Measurements from ENCODE around the gene C5orf63. TPM values are rescaled to one million over a fixed set of nuclear protein-coding genes. Genes with fewer than 3 reads are reported as not detected.
A peak's percentile ranks its signal among the peaks of the same experiment; 100 is the strongest.
"Not testable (repeated sequence)": the region's sequence is repeated elsewhere in the genome, so short reads cannot be mapped to it uniquely, and the experiment has no call there.

The C5orf63 gene
- polyA plus RNA-seq, 6 donors from 2014 or later, result 7.7 to 17.5 (median 9.8) TPM

DNA sequence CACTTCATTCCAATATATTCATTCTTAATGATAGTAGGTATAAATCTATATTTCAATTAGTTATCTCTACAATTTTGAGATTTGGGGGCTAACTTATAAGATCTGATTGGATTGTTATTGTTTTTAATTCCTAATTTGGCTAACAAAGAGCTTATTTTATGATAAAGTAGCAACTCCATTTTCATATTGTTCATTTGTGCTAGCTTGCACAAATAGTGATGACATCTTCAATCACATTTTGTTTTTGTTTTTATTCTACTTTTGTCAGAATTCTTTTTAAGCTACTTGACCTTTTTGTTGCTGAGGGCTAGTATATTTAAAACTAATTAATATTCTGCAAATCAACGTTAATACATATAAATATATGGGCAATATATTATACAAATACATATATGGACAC lies 65.8 kb downstream of the C5orf63 start:
- ATAC-seq (ENCODE audit: low read depth in 2 of 2) (no peak), DNase-seq (no peak)
- H3K4me1 Mint-ChIP-seq, result peaks cover 32 to 82% (median 55%) of the 10 kb centered on the region in 3 donors
- no peak overlapping the region for H3K27ac Mint-ChIP-seq
- no peaks in the 10 kb centered on the region for H3K27me3 Mint-ChIP-seq
- peaks cover 4 to 13% of the 10 kb centered on the region in 2 donors for H3K36me3 Mint-ChIP-seq
- H3K4me3 Mint-ChIP-seq, result no peak overlapping the region
- no peaks in the 10 kb centered on the region for H3K9me3 Mint-ChIP-seq

DNA sequence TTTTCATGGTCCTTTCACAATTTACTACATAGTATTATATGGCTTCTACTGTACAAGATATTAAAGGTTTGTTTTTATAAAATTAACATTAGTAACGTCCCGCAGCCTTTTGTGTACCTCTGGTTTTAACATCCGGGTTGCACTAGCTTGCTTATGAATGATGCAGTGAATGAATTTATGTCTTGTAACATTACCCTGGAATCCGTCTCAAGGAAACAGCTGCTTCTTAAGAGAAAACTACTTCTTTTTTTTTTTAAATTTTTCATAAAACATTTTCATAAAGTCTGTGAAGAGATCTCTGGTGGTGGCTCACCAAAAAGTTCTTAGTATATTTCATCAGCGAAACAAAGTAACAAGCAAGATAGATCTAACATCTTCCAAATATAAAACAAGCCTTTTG lies 66.6 kb downstream of the C5orf63 start:
- Mint-ChIP-seq H3K36me3 (peaks cover 10 to 20% of the 10 kb centered on the region in 2 donors), H3K4me1 (peaks cover 39 to 80% (median 58%) of the 10 kb centered on the region in 3 donors), H3K27ac (peak overlapping the region in 4 of 6 donors; percentile 28 to 73 (median 46)), H3K9me3 (no peaks in the 10 kb centered on the region), H3K4me3 (peak overlapping the region in 3 of 8 donors; percentile 26 to 64 (median 35)), H3K27me3 (no peaks in the 10 kb centered on the region)
- DNase-seq (no peak), ATAC-seq (ENCODE audit: low read depth in 2 of 2) (no peak)

DNA sequence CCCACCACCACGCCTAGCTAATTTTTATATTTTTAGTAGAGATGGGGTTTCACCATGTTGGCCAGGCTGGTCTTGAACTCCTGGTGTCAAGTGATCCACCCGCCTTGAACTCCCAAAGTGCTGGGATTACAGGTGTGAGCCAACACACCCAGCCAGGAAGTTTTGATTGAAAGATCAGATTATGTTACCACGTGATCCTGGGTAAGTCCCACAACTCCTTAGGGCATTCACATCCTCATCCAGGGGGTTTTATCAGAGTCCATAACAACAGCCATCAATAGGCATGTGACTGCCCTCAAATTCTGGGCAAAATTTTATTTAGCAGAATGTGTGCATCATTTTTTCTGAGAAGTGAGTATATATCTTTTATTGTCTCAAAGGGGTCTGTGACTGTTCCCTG lies 68.0 kb downstream of the C5orf63 start:
- DNase-seq, H3K9me3 Mint-ChIP-seq, H3K27me3 Mint-ChIP-seq: not testable (repeated sequence)
- H3K27ac Mint-ChIP-seq, result peak overlapping the region in 3 of 6 donors; percentile 26 to 54 (median 44)
- peak overlapping the region in 2 of 8 donors; percentile 30 to 66 for H3K4me3 Mint-ChIP-seq
- peaks cover 40 to 75% (median 52%) of the 10 kb centered on the region in 3 donors for H3K4me1 Mint-ChIP-seq
- peak in 1 of 2 donors; percentile 37 for ATAC-seq (ENCODE audit: low read depth in 2 of 2)
- peaks cover 16 to 27% of the 10 kb centered on the region in 2 donors for H3K36me3 Mint-ChIP-seq

DNA sequence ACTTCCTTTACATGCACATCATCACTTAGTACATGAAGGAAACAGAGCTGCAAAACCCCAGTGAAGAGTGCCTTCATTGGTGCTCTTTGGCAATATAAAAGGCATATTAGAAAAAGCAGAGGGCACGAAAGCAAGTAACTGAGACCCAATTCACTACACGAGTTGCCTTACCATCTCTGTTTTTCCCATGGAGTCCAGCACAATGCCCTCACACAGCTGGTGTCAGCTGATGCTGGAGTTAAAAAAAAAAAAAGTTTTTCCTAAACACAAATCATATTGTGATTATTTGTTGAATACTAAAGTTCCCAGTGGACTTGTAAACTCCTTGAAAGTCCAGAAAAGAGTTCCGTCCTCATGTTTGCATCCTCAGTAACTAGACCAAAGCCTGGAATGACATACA lies 68.6 kb downstream of the C5orf63 start:
- peaks cover 42 to 74% (median 55%) of the 10 kb centered on the region in 3 donors for H3K4me1 Mint-ChIP-seq
- H3K4me3 Mint-ChIP-seq, result peak overlapping the region in 1 of 8 donors; percentile 49
- no peaks in the 10 kb centered on the region for H3K9me3 Mint-ChIP-seq
- peak overlapping the region in 1 of 6 donors; percentile 15 for H3K27ac Mint-ChIP-seq
- H3K36me3 Mint-ChIP-seq, result peaks cover 16 to 27% of the 10 kb centered on the region in 2 donors
- H3K27me3 Mint-ChIP-seq, result no peaks in the 10 kb centered on the region
- DNase-seq (no peak), ATAC-seq (ENCODE audit: low read depth in 2 of 2) (no peak)

DNA sequence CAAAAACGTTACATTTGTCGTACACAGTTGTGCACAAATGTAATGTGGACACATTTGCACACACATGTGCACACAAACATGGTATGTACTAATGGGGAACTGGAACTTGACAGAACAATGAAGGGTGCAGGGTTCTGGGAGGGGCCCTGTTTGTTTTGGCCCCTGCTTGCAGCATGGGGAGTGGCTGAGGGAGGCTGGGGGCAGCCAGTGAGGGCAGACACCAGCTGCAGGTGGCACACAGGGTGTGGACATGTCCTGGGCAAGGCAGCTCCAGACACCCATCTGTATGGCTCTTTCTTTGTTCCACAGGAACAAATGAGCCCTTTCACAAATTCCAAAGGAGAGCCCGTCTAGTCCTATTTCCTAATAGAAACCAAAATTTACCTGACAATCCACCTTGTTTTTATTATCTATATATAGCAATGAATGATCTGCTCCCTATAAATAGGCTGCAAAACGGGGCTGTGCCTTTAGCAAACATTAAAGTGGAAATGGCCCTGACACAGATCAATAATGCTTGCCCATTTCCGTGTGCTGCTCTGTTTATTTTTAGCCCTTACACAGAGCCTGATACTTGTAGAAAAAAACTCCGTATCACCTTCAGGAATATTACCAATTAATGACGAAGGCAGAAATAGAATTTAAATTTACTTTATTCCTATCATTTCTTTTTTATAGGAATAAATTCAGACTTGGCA lies 69.4 kb downstream of the C5orf63 start:
- DNase-seq (no peak), ATAC-seq (ENCODE audit: low read depth in 2 of 2) (no peak)
- H3K27me3 Mint-ChIP-seq, result no peaks in the 10 kb centered on the region
- no peaks in the 10 kb centered on the region for H3K9me3 Mint-ChIP-seq
- peaks cover 44 to 75% (median 57%) of the 10 kb centered on the region in 3 donors for H3K4me1 Mint-ChIP-seq
- peak overlapping the region in 4 of 8 donors; percentile 32 to 73 (median 48) for H3K4me3 Mint-ChIP-seq
- peaks cover 16 to 27% of the 10 kb centered on the region in 2 donors for H3K36me3 Mint-ChIP-seq
- H3K27ac Mint-ChIP-seq, result peak overlapping the region in 3 of 6 donors; percentile 15 to 29 (median 17)

DNA sequence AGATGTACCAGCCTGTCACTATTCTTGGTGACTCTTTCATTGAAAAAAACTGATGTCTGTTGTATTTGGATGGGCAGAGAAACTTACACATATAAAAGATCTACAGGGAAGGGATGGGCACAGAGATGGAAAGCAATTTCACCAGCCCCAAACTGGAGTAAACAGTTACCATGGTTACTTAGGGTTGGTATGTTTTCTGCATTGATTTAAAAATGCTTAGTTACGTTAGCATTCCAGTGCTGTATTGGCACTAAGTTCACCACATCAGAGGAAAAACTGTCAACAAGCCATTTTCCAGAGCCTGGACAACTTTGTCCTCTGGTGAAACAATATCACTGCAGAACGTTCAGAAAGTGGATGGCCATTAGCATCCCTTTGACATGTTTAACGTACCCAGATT lies 70.9 kb downstream of the C5orf63 start:
- ATAC-seq (ENCODE audit: low read depth in 2 of 2) (no peak), DNase-seq (no peak)
- no peak overlapping the region for H3K4me3 Mint-ChIP-seq
- peaks cover 16 to 20% of the 10 kb centered on the region in 2 donors for H3K36me3 Mint-ChIP-seq
- no peak overlapping the region for H3K27ac Mint-ChIP-seq
- peaks cover 46 to 81% (median 64%) of the 10 kb centered on the region in 3 donors for H3K4me1 Mint-ChIP-seq
- H3K27me3 Mint-ChIP-seq, result no peaks in the 10 kb centered on the region
- H3K9me3 Mint-ChIP-seq, result no peaks in the 10 kb centered on the region

DNA sequence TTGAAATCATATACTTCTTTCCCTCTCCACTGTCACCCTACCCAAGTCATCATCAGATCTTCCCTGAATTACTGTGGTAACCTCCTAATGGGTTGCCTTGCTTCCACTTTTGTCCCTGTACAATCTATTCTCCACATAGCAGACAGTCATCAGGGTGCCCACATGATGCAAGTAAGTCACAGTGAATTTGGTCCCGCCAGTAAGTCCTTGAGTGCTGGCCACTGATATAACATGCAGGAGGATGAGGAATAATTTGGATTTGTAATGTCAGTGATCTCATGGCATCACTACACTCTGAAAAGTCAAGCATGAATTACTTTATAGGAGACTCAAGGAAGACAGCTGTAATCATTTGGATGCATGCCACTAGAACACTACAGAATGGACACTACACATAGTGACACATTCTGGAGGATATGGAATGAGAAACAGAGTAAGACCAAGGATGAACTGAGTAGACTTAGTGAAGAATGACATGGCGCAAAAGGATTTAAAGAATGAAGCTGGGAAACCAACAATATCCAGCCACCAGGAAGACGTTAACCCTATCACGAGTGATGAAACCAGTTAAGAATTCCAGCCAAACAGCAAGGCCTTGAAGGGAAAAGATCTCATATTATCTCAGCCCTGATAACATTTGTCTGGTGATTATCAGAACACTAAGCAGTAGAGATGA lies 71.5 kb downstream of the C5orf63 start:
- Mint-ChIP-seq H3K9me3 (no peaks in the 10 kb centered on the region), H3K4me3 (no peak overlapping the region), H3K36me3 (peaks cover 16 to 20% of the 10 kb centered on the region in 2 donors), H3K27ac (peak overlapping the region in 3 of 6 donors; percentile 13 to 40 (median 39)), H3K27me3 (no peaks in the 10 kb centered on the region), H3K4me1 (peaks cover 52 to 81% (median 70%) of the 10 kb centered on the region in 3 donors)
- no peak for ATAC-seq (ENCODE audit: low read depth in 2 of 2)
- DNase-seq, result no peak

Other genes starting within 250 kb of the C5orf63 start
- 10 to 100 TPM; 63.4 to 81.0 (median 71.7) TPM for gene MARCHF3, start 42.9 kb downstream of the C5orf63 start, polyA plus RNA-seq (ENCODE audit: low read depth in 6 of 6)
- under 1 TPM in 1 of 6 donors, not detected in 5; 0.03 TPM for gene MEGF10, start 217.3 kb upstream of the C5orf63 start, polyA plus RNA-seq (ENCODE audit: low read depth in 6 of 6)